Right renal cortex interstitium (tissue), 3 donors: Measurements from ENCODE around the gene NOD2. TPM values are rescaled to one million over a fixed set of nuclear protein-coding genes. Genes with fewer than 3 reads are reported as not detected.

Experiments
- DNase-seq, 3 donors: peaks; one replicate each; pipeline ENCODE4 v3.0.0-alpha.2; 2013; ENCODE audit warnings: low read depth in 3 of 3, low spot score in 2 of 3
- polyA plus RNA-seq, 3 donors: library from polyadenylated mRNA; unstranded; fragments of 120-200 nt; gene quantifications; one replicate each; pipeline ENCODE4 v1.2.1, GENCODE V29; 2013; ENCODE audit not compliant: insufficient read length in 3 of 3

The NOD2 gene
- polyA plus RNA-seq, 3 donors: 0.23 to 0.32 (median 0.24) TPM

DNA sequence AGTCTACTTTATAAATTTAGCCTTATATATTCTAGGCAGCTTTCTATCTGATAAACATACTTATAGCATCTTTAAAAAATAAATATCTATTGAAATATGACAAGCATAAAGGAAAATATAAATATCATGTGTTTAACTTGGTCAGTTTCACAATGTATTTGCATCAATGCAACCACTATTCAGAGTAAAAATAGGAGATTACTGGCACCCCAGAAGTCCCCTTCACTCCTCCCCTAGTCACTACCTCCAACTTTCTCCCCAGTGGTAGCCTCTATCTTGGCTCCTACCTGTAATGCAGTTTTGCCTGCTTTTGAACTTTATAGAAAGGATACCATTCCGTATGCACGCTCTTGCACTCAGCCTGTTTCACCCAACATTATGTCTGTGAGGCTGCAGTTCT, 3.2 kb upstream of the NOD2 start:
- DNase-seq: no peak

DNA sequence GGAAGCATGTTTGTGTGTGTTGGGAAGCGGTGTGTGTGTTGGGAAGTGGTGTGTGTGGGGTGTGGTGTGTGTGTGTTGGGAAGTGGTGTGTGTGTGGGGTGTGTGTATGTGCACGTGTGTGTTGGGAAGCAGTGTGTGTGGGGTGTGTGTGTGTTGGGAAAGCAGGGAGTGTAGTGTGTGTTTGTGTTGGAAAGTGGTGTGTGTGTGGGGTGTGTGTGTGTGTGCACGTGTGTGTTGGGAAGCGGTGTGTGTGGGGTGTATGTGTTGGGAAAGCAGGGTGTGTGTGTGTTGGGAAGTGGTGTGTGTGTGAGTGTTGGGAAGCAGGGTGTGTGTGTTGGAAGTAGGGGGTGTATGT, 785 bp upstream of the NOD2 start:
- DNase-seq: no peak

DNA sequence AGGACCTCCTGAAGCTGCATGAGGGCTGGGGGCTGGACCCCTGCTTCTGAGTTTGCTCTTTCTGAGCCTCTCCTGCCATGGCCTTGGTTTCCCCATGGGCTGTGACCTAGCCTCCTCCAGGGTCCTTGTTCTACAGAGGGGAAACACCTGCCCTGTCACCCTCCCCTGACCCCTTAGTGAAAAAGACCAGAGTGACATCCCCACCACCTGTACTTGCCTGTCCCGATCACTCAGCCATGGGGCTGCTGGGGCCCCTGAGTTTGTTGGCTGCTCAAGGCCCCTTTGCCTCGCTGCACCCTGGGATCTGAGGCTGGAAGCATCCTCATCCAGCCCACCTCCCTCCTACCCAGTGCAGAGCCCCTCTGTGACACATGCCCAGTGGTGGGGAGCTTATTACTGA, 800 bp downstream of the NOD2 start:
- DNase-seq: no peak

DNA sequence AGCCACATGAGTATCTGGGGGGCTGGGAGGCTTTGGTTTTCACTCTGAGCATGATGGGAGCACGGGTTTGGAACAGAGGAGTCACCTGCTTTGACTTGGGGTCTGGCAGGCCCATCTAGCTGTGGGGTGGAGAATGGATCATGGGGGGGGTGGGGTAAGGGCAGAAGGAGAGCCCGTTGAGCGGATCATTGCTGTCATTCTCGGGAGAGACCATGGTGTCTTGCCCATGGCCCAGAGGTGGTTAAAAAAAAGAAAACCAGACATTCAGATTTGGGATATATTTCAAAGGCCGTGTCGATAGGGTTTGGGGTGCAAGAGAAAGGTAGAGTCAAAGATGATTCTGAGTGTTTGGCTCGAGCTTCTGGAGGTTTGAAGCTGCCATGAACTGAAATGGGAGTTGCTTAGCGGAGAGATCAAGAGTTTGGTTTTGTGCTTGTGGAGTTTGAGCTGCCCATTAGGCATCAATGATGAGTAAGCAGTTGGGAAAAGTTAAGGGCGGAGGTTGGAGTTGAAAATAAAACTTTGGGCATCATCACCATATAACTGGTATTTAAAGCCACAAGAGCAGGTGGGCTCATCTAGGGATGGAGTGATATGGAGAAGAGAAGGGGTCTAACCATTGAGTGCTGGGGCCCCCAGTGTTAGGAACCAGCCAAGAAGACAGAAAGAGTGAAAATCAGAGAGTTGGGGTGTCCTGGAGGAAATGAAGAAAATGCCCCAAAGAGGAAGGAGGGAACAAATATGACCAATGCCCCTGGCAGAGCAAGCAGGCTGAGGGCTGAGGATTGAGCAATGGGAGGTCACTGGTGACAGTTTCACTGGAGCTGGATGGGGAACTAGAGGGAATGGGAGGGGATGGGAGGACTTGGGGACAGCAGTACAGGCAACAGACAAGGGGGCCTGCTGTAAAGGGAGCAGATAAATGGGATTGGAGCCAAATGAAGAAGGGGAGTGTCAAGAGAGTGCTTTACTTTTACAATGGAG, 1.9 kb downstream of the NOD2 start:
- DNase-seq: no peak

DNA sequence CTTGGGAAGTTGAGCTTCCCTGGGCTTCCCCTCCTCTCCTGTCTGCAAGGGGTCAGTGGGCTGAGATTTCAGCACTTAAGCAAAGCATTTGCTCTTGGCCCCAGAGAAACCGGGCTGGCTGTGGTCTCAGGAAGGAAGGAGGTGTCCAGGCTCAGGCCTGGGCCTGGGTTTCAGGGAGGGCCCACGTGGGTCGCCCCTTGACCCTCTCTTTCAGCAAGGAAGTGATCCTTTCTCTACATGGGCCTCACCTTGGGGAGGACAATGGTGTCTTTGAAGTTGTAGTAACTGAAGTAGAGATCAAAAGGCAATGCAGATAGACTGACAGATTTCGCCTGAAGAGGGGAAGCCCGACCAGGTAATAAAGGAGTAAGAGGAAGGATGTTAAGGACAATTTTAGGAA, 2.7 kb downstream of the NOD2 start:
- DNase-seq: no peak

DNA sequence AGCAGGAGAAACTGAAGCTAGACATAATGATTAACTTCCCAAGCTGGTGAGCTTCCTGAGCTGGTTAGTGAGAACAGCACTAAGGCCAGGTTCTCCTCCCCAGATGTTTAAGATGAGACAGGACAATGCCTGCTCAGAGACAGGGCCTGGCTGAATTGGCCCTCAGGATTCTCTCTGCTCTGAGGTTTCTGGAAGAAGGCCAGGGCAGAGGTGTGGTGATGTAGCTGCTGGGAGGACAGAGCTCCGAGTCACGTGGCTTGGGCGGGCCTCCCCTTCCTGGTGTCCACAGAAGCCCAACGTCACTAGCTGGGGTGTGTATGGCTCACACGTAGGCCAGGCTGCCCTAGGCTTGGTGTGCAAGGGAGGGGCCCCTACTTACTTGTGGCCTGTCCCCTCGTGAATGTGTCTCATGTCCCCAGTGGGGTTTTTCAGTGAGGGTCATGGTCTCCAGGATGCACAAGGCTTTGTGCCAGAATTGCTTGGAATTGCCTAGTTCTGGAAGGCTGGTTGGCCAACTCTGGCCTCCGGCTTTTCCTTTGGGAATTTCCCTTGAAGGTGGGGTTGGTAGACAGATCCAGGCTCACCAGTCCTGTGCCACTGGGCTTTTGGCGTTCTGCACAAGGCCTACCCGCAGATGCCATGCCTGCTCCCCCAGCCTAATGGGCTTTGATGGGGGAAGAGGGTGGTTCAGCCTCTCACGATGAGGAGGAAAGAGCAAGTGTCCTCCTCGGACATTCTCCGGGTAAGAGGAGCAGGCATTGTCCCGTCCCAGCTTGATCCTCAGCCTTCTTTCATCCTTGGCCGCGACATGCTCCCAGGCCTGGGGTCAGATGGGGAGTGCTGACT, 3.4 kb downstream of the NOD2 start:
- DNase-seq: no peak

DNA sequence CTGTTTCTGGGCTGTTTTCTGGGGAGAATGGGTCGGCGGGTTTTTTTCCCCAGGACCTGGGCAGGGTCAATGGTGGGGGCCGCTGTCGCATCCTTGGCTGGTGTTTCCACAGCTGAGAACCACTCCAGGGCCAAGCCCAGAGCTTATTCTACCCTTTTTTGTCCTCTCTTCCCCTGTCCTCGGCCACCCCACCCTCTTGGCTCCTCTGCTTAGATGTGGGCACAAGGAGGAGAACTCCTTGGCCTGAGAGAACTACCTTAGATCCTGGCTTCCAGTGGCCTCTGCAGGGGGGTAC, 4.0 kb downstream of the NOD2 start:
- no peak for DNase-seq

DNA sequence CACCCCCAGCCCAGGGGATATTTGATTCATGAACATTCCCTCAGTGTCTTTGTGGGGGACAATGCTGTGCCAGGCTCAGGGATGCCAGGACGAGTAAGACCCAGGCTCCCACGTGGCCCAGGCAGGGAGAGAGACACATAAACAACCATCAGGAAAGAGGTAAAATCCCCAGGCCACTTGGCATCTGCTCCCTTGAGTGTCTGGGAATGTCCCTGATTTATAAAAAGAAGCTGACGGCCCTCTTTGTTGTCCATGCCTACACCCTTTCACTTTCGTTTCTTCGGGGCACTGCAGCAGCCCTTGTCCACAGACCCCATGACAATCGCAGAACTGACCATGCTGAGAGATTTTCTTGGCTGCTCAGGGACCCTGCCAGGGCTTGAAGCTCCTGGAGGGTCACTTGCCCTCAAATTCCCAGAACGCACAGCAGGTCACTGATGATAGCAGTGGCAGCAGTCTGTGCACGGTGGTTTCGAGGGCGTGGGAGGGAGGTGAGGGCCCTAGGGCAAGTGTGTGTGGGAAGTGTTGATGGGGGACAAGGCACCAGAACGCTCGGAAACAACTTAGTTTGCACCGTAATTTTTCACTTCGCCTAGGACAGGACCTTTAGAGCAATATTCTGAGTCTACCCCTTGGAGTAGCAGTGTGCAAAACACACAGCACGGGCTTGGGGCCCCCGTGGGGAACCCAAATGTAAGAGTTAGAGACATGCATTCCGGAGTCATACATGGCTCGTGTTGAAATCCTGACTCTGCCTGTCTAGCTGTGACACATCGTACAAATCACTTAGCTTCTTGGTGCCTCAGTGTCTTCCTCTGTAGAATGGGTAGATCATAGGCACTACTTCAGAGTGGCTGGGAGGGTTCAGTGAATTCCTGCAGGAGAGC, 4.7 kb downstream of the NOD2 start:
- no peak for DNase-seq

DNA sequence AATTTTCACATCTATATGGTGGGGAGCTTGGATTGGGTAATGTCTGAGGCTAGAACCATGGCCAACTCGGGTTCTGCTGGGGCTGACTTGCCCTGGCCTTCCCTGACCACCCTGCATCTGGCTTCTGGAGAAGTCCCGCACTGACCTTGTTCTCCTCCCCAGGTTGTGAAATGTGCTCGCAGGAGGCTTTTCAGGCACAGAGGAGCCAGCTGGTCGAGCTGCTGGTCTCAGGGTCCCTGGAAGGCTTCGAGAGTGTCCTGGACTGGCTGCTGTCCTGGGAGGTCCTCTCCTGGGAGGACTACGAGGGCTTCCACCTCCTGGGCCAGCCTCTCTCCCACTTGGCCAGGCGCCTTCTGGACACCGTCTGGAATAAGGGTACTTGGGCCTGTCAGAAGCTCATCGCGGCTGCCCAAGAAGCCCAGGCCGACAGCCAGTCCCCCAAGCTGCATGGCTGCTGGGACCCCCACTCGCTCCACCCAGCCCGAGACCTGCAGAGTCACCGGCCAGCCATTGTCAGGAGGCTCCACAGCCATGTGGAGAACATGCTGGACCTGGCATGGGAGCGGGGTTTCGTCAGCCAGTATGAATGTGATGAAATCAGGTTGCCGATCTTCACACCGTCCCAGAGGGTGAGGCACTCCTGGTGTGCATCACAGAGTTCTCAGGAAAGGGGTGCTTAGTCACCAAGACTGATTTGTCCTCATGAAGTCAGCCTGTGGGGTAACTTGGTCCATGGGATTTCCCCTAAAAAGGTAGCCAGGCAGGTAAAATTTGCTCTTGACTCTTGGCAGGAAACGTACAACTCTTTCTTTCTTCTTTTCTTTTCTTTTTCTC, 6.1 kb downstream of the NOD2 start:
- DNase-seq: no peak

DNA sequence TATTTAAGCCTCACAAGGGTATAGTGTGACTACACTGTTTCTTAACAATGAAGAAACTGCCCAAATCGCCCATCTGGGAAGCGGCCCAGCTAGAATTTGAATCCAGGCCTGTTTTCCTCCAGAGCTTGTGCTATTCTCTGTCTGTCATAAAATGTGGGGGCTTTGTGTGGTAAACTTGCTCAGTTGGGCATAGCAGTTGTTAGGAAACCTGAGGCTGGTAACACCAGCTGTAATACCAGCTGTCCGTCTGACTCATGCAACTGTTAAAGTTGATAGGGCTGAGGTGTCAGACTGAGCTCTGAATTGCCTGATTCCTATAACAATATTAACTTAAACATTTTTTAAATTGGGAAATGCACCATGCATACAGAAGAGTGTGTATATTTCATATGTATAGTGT, 9.3 kb downstream of the NOD2 start:
- DNase-seq: no peak

DNA sequence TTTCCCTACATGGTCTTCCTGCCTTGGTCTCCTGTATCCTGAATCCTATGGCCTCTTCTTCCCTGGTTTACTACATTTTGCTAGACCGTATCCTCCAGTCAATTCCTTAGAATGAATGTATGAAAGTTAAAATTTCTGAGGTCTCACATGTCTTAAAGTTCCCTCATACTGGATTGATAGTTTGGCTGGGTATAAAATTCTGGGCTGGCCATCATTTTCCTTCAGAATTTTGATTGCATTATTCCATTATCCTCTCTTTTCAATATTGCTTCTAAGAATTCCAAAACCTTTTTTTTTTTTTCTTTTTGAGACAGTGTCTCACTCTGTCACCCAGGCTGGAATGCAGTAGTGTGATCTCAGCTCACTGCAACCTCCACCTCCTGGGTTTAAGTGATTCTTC, 10.8 kb downstream of the NOD2 start:
- DNase-seq: no peak

DNA sequence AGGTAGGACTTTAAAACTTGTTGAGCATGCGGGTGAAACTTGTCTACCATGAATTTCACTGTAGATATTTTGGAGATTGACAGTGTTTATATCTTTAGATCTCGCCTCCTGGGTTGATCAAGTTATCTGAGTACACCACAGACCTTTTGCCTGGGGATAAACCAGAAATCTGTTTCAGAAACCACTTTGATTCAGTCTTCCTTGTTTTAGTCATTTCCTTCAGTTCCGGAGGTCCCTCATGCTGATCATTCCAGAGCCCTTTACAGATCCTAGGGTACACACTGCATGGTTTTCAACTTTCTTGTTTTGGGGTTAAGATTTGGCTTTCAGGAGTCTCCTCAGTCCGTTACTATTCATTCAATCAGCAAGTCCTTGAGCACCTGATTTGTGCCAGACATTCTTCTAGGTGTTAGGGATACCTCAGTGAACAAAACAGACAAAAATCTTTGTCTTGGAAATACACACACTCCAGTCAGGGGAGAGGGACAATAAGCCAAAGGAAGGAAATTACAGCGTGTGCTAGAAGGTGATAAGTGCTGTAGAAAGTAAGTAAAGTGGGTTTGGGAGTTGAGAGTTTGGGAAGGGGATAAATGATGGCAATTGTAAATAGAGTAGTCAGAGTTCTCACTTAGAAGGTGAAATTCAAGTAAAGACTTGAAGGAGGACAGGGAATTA, 12.2 kb downstream of the NOD2 start:
- DNase-seq: no peak

DNA sequence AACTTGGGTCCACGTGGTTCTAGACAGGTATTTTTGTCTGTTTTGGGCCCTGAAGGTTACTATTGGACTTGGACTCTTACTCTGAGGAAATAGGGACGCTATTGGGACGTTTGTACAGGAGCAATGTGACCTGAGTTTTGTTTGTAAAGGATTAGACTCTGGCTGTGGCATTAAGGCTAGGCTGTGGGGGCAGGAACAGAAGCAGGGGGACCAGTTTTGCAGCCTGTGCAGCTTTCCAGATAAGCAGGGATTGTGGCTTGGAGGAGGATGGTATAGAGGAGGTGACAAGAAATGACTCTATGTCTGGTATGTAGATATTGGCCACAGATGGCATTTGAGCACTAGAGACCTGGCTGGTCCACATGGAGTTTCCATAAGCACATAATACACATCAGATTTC, 12.8 kb downstream of the NOD2 start:
- no peak for DNase-seq

DNA sequence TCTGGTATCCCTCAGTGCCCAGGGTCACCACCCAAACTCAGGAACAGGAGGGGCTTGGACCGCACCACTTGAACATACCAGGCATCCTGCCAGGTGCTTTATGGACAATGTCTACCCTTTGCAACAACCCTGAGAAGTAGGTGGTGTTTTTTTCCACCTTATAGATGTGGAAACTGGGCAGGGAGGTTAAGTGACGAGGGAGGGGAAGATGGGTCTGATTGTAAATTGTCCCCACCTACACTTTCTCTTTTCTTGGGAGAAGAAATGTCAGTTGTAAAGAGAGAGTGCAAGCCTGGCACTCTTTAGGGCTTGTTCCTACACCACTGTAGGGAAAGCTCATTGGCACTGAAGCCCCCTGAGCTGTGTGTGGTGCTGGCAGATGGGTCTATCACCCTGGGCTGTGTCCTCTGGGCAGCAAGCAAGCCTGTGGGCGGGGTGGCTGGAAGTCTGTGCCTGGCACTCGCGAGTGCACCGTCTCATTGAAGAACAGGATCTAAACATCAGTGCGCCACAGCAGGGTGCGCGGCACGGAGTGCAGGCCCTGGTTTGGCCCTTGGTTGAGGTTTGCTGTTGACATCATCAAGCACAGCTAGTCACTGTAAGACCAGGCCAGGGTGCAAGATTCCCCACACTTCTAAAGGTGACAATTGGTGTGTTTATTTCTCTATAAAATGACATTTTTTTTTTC, 15.1 kb downstream of the NOD2 start:
- no peak for DNase-seq

DNA sequence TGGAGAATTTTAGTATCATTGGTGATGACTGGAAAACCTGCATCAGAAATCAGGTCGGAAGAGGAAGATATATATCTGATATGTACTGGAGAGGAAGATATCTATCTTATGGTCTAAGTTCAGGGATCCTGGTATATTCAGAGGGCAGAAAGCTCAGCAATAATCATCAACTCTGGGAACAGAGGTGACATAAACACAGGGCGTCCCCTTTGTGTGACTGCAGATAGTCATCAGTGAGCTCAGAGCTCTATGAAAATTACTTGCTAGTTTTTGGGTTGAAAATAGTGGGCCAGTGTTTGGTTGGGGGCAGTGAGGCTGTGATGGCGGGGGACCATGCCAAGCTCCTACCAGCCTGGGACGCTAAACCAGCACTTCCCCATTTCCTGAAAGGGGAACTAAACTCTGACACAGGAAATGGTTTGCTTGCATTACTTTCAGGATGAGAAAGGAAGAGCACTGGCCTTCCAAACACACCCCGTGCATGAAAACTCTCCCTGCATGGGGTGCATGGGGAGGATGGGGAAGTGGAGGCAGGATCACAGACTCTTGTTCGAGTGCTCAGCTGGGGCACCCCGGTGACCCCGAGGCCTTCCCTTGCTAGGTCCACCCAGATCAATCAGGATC, 15.8 kb downstream of the NOD2 start:
- no peak for DNase-seq

DNA sequence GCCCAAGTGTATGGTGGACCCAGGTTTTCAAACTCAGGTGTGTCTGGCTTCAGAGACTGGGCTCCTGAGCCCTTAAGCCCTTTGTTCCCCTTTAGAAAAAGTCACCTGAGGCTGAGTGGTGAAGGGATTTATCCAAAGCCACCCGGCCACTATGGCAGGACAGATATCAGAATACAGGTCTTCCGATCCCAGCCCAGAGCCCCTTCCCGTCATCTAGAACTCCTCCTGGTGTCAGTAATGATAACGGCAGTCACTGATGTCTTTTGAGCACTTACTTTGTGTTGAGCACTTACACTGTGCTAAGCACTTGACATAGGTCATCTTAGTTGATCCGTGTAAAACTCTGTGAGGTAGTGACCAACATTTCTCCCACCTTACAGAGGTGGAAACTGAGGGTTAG, 16.6 kb downstream of the NOD2 start:
- DNase-seq: no peak

DNA sequence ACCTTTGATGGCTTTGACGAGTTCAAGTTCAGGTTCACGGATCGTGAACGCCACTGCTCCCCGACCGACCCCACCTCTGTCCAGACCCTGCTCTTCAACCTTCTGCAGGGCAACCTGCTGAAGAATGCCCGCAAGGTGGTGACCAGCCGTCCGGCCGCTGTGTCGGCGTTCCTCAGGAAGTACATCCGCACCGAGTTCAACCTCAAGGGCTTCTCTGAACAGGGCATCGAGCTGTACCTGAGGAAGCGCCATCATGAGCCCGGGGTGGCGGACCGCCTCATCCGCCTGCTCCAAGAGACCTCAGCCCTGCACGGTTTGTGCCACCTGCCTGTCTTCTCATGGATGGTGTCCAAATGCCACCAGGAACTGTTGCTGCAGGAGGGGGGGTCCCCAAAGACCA, 17.6 kb downstream of the NOD2 start:
- DNase-seq: no peak

DNA sequence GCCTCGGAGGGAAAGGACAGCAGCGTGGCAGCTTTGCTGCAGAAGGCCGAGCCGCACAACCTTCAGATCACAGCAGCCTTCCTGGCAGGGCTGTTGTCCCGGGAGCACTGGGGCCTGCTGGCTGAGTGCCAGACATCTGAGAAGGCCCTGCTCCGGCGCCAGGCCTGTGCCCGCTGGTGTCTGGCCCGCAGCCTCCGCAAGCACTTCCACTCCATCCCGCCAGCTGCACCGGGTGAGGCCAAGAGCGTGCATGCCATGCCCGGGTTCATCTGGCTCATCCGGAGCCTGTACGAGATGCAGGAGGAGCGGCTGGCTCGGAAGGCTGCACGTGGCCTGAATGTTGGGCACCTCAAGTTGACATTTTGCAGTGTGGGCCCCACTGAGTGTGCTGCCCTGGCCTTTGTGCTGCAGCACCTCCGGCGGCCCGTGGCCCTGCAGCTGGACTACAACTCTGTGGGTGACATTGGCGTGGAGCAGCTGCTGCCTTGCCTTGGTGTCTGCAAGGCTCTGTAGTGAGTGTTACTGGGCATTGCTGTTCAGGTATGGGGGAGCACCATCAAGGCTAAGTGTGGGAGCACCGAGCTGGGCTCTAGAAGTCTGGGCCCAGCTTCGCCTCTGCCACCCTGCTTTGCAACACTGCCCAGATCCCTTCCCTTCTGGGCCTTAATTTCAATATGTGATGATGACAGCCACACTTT, 18.6 kb downstream of the NOD2 start:
- DNase-seq: no peak
